Endothelial cell of umbilical vein (primary cell): ENCODE measurements around the gene NMT1. TPM values are rescaled to one million over a fixed set of nuclear protein-coding genes. Genes with fewer than 3 reads are reported as not detected.

Experiments used
- BruUV-seq: library from RNA; stranded (reverse); fragments of 400-500 nt; replicated peaks from 2 replicates; lab custom pipeline; 2021; lab: Mats Ljungman, UMichigan
- CTCF ChIA-PET: fragments of 300-600, 350-600 bp; sonication (Branson Sonifier 250); formaldehyde crosslinking; loops from one replicate; lab custom pipeline; 2021; ENCODE audit warnings: antibody characterized with exemption, inconsistent platforms; lab: Charles Lee
- POLR2A ChIA-PET: fragments of 300-600, 350-600 bp; sonication (Branson Sonifier 250); formaldehyde crosslinking; loops from one replicate; lab custom pipeline; 2021; ENCODE audit warnings: antibody characterized with exemption, inconsistent platforms; lab: Charles Lee
- DNase-seq: peaks from one replicate; pipeline ENCODE4 v3.0.0-alpha.2; 2011; ENCODE audit warnings: low read depth, low spot score
- FAIRE-seq: peaks from 2 replicates; lab custom pipeline; 2011; peaks lifted over from hg19 to GRCh38; lab: Jason Lieb, UNC
- H2AFZ ChIP-seq: 2 replicates; pipeline ENCODE4 v1.6.0; 2012; ENCODE audit warnings: low read depth, low read length, control low read depth, inconsistent platforms
- H3K27ac ChIP-seq: 2 replicates; pipeline ENCODE4 v1.5.1; 2011; ENCODE audit warnings: low read depth, mild to moderate bottlenecking, control low read depth, low read length, moderate library complexity; ENCODE audit not compliant: insufficient read depth
- H3K27me3 ChIP-seq, 2 experiments: 2 replicates each; pipeline versions ENCODE4 v1.6.0 to v1.6.1; 2011; ENCODE audit warnings: low read length in 2 of 2, mixed read lengths in 1 of 2; ENCODE audit not compliant: control insufficient read depth in 2 of 2, insufficient read depth in 2 of 2
- H3K36me3 ChIP-seq, 2 experiments: 2 replicates in 1 of 2; 3 replicates in 1 of 2; pipeline ENCODE4 v1.5.1; 2011; ENCODE audit warnings: low read length in 2 of 2, mild to moderate bottlenecking in 1 of 2, moderate library complexity in 1 of 2; ENCODE audit not compliant: control insufficient read depth in 2 of 2, insufficient read depth in 2 of 2; ENCODE audit errors: extremely low read depth in 1 of 2
- H3K4me1 ChIP-seq: 3 replicates; pipeline ENCODE4 v1.5.1; 2011; ENCODE audit warnings: mild to moderate bottlenecking, low read length; ENCODE audit not compliant: control insufficient read depth, insufficient read depth; ENCODE audit errors: extremely low read depth
- H3K4me2 ChIP-seq: 2 replicates; pipeline ENCODE4 v1.6.1; 2011; ENCODE audit warnings: low read length, control low read depth, mixed read lengths; ENCODE audit not compliant: insufficient read depth
- H3K4me3 ChIP-seq, 3 experiments: fragments of 200-600 bp in 1 of 3; sonication (generic), shearing (Covaris generic) in 1 of 3; replicated peaks in 1 of 3; 2 replicates each; pipeline ENCODE4 v1.5.1; 2011 to 2016; ENCODE audit warnings: control low read depth in 3 of 3, low read length in 3 of 3, mild to moderate bottlenecking in 2 of 3, inconsistent platforms in 1 of 3, low read depth in 1 of 3, moderate library complexity in 1 of 3; ENCODE audit not compliant: insufficient read depth in 1 of 3
- H3K79me2 ChIP-seq: 2 replicates; pipeline ENCODE4 v1.6.0; 2012; ENCODE audit warnings: low read length, inconsistent platforms; ENCODE audit not compliant: control insufficient read depth, insufficient read depth
- H3K9ac ChIP-seq: replicated peaks from 2 replicates; pipeline ENCODE3; 2011; ENCODE audit warnings: low read length, control low read depth; ENCODE audit not compliant: insufficient read depth; ENCODE audit errors: extremely low read depth
- H3K9me1 ChIP-seq: replicated peaks from 3 replicates; pipeline ENCODE4 v1.6.0; 2011; ENCODE audit warnings: mild to moderate bottlenecking, low read length; ENCODE audit not compliant: control insufficient read depth, insufficient read depth; ENCODE audit errors: extremely low read depth
- H3K9me3 ChIP-seq: replicated peaks from 2 replicates; pipeline ENCODE4 v1.5.1; 2012; ENCODE audit warnings: low read length, inconsistent platforms; ENCODE audit not compliant: control insufficient read depth, insufficient read depth
- H4K20me1 ChIP-seq: replicated peaks from 2 replicates; pipeline ENCODE3; 2011; ENCODE audit warnings: mild to moderate bottlenecking, low read length; ENCODE audit not compliant: control insufficient read depth, insufficient read depth; ENCODE audit errors: extremely low read depth
- GATA2 ChIP-seq: IDR thresholded peaks from 2 replicates; pipeline ENCODE4 v1.7.0; 2011; ENCODE audit warnings: low read depth, mild to moderate bottlenecking, moderate library complexity, mixed read lengths, low read length; ENCODE audit not compliant: insufficient read length, insufficient read depth
- MYC ChIP-seq: IDR thresholded peaks from one replicate; pipeline ENCODE4 v1.6.1; 2011; ENCODE audit warnings: mild to moderate bottlenecking, low read depth, low read length
- dilution Hi-C: fragments of 300-500 bp; cut with MboI; formaldehyde crosslinking; loops from one replicate; pipeline ENCODE4 v1.15.0; 2019; ENCODE audit warnings: low sequenced_read_pairs; ENCODE audit not compliant: extremely low pct_ligation_motif_present
- intact Hi-C: fragments of 100-400 bp; cut with micrococcal nuclease; formaldehyde crosslinking; loops from one replicate; pipeline ENCODE4 v1.10.0; 2022
- polyA plus RNA-seq, 4 experiments: library from polyadenylated mRNA; depleted of rRNA in 3 of 4; stranded (reverse) in 3 of 4; unstranded in 1 of 4; fragments of >200 nt; gene quantifications; 2 replicates each; pipeline versions ENCODE4 v1.2.1 to v1.2.3, GENCODE V29; 2011 to 2012; ENCODE audit warnings: missing spikeins in 1 of 4
- total RNA-seq: library from RNA; stranded (reverse); gene quantifications from 2 replicates; pipeline ENCODE4 v1.2.3, GENCODE V29; 2021
- TF ChIP-seq, protein P1 (sequence below), 2 donors: IDR thresholded peaks; 1 replicate in 1 of 2; 2 replicates in 1 of 2; pipeline ENCODE4 v1.5.1; 2011; ENCODE audit warnings: low read length in 2 of 2, mild to moderate bottlenecking in 2 of 2, moderate library complexity in 2 of 2, control low read depth in 1 of 2, inconsistent platforms in 1 of 2, low read depth in 1 of 2; ENCODE audit not compliant: insufficient read depth in 1 of 2; ENCODE audit errors: extremely low read depth in 1 of 2
- TF ChIP-seq, protein P2 (sequence below): IDR thresholded peaks from 2 replicates; pipeline ENCODE4 v1.6.1; 2011; ENCODE audit not compliant: insufficient read depth, insufficient read length

The NMT1 gene
- total and polyA plus RNA-seq, 2 donors (not counting 3 experiments of a cell fraction or from before 2014, with no cell fraction given), result 37.6 to 135 TPM

DNA sequence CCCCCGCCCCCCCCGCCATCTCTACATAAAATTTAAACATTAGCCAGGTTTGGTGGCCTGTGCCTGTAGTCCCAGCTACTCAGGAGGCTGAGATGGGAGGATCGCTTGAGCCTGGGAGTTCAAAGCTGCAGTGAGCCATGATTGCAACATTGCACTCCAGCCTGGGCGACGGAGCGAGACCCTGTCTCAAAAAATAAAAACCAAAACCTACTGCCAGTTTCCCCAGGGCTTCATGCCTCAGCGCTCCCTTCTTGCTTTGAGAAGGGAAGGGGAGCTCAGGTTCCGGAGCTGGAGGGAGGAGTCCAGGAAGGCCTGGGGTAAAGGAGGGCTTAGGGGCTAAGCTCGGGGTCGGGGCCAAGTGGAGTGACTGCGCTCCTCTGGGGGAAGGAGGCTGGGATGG lies 50.7 kb downstream of the NMT1 start:
- no peak overlapping the region for H3K4me2 ChIP-seq
- ChIA-PET CTCF (interaction anchor here (0.6 to 1.9 kb wide), 3 partner anchors 13 to 254 kb away, joined by 3 to 9 read pairs (median 4); partner anchors contain the start of gene ACBD4), POLR2A (interaction anchor here (0.6 kb wide), 1 partner anchor 57 kb away, joined by 5 read pairs; no protein-coding TSS in a partner anchor)
- no peaks in the 10 kb centered on the region for H3K27me3 ChIP-seq
- H3K9ac ChIP-seq, result no peak overlapping the region
- intact Hi-C loops, result no loop called here
- H4K20me1 ChIP-seq, result no peaks in the 10 kb centered on the region
- H3K9me3 ChIP-seq, result no peaks in the 10 kb centered on the region
- H3K36me3 ChIP-seq, result peaks cover 10 to 11% of the 10 kb centered on the region in 2 experiments
- H3K4me1 ChIP-seq, result no peaks in the 10 kb centered on the region
- H3K4me3 ChIP-seq, result no peak overlapping the region
- DNase-seq (no peak), FAIRE-seq (no peak)
- no peak overlapping the region for H2AFZ ChIP-seq
- dilution Hi-C loops, result no loop called here
- no peaks in the 10 kb centered on the region for H3K9me1 ChIP-seq
- no peaks in the 10 kb centered on the region for H3K79me2 ChIP-seq
- no peak overlapping the region for H3K27ac ChIP-seq
- BruUV-seq, result no TSS peak
- TF ChIP-seq MYC (no peak), GATA2 (no peak)
- TF ChIP-seq, protein P1, sequence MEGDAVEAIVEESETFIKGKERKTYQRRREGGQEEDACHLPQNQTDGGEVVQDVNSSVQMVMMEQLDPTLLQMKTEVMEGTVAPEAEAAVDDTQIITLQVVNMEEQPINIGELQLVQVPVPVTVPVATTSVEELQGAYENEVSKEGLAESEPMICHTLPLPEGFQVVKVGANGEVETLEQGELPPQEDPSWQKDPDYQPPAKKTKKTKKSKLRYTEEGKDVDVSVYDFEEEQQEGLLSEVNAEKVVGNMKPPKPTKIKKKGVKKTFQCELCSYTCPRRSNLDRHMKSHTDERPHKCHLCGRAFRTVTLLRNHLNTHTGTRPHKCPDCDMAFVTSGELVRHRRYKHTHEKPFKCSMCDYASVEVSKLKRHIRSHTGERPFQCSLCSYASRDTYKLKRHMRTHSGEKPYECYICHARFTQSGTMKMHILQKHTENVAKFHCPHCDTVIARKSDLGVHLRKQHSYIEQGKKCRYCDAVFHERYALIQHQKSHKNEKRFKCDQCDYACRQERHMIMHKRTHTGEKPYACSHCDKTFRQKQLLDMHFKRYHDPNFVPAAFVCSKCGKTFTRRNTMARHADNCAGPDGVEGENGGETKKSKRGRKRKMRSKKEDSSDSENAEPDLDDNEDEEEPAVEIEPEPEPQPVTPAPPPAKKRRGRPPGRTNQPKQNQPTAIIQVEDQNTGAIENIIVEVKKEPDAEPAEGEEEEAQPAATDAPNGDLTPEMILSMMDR (IDR thresholded peaks at IDR 0.05; ENCODE audit: extremely low read depth in 1 of 2, insufficient read depth in 1 of 2, low read depth in 1 of 2, low read length in 2 of 2), result no peak
- TF ChIP-seq, protein P2, sequence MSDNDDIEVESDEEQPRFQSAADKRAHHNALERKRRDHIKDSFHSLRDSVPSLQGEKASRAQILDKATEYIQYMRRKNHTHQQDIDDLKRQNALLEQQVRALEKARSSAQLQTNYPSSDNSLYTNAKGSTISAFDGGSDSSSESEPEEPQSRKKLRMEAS, result no peak
